Measurements from ENCODE around the gene CXCL12. TPM values are rescaled to one million over a fixed set of nuclear protein-coding genes. Genes with fewer than 3 reads are reported as not detected.

CXCL12 gene
- total RNA-seq, 1 experiment from 2014 or later = 0.47 TPM

GRCh38 chr10:44389150-44389549 lies 4.3 kb upstream of the CXCL12 start:
- POLR2A ChIA-PET (ENCODE audit: unreplicated experiment) = no interaction called here
- no peak overlapping the region for H3K9ac ChIP-seq (ENCODE audit: low read length)

GRCh38 chr10:44388641-44389040 lies 3.7 kb upstream of the CXCL12 start:
- H3K4me3 ChIP-seq (ENCODE audit: low read length) = no peak overlapping the region
- no peak overlapping the region for H2AFZ ChIP-seq (ENCODE audit: low read length)
- no peak overlapping the region for H3K27ac ChIP-seq (ENCODE audit: low read length)
- no peak overlapping the region for H3K4me2 ChIP-seq (ENCODE audit: low read length)
- ATAC-seq (no peak), DNase-seq (no peak)
- H3K9me2 ChIP-seq (replicated peaks; ENCODE audit: low read length) = no peaks in the 10 kb centered on the region
- H3F3A ChIP-seq (ENCODE audit: low read length, unreplicated experiment) = no peaks in the 10 kb centered on the region
- no TSS peak for BruUV-seq (replicated peaks)
- TF ChIP-seq EZH2phosphoT487 (IDR thresholded peaks at IDR 0.05; ENCODE audit: borderline replicate concordance, low read length) (no peak), CTCF (conservative IDR thresholded peaks at IDR 0.05; ENCODE audit: low read depth, low read length) (no peak), EZH2 (IDR thresholded peaks at IDR 0.05; ENCODE audit: low read length, unreplicated experiment) (no peak)
- H3K36me3 ChIP-seq (ENCODE audit: low read depth, low read length) = no peaks in the 10 kb centered on the region
- intact Hi-C loops (cut with micrococcal nuclease) = loop anchor here (5.0 to 10.0 kb wide), 2 partner anchors 476 to 601 kb away; no protein-coding TSS in a partner anchor
- CTCF ChIA-PET = no interaction called here
- no peak overlapping the region for H3K9ac ChIP-seq (ENCODE audit: low read length)
- H3K79me2 ChIP-seq (ENCODE audit: low read length) = no peaks in the 10 kb centered on the region
- no peaks in the 10 kb centered on the region for H3K9me3 ChIP-seq (ENCODE audit: low read length)
- H4K20me1 ChIP-seq (ENCODE audit: low read length) = no peaks in the 10 kb centered on the region
- peaks cover 53% of the 10 kb centered on the region for H3K27me3 ChIP-seq (ENCODE audit: low read length)
- H3K4me1 ChIP-seq (ENCODE audit: insufficient read depth, low read length) = no peaks in the 10 kb centered on the region
- POLR2A ChIA-PET (ENCODE audit: unreplicated experiment) = no interaction called here

More at GRCh38 chr10:44389150-44389549, 4.3 kb upstream of the CXCL12 start:
- TF ChIP-seq EZH2phosphoT487 (IDR thresholded peaks at IDR 0.05; ENCODE audit: borderline replicate concordance, low read length) = no peak
- TF ChIP-seq CTCF (conservative IDR thresholded peaks at IDR 0.05; ENCODE audit: low read depth, low read length) = no peak
- no peak for TF ChIP-seq EZH2 (IDR thresholded peaks at IDR 0.05; ENCODE audit: low read length, unreplicated experiment)
- CTCF ChIA-PET = no interaction called here
- Histone ChIP-seq H3K36me3 (ENCODE audit: low read depth, low read length) (no peaks in the 10 kb centered on the region), H3K4me1 (ENCODE audit: insufficient read depth, low read length) (no peaks in the 10 kb centered on the region), H3K4me2 (ENCODE audit: low read length) (no peak overlapping the region), H3K9me3 (ENCODE audit: low read length) (no peaks in the 10 kb centered on the region), H3K9me2 (replicated peaks; ENCODE audit: low read length) (no peaks in the 10 kb centered on the region), H4K20me1 (ENCODE audit: low read length) (no peaks in the 10 kb centered on the region), H3K27ac (ENCODE audit: low read length) (no peak overlapping the region), H2AFZ (ENCODE audit: low read length) (no peak overlapping the region), H3K4me3 (ENCODE audit: low read length) (no peak overlapping the region), H3F3A (ENCODE audit: low read length, unreplicated experiment) (no peaks in the 10 kb centered on the region), H3K27me3 (ENCODE audit: low read length) (peaks cover 52% of the 10 kb centered on the region), H3K79me2 (ENCODE audit: low read length) (no peaks in the 10 kb centered on the region)
- no peak for ATAC-seq
- no TSS peak for BruUV-seq (replicated peaks)
- no peak for DNase-seq
- intact Hi-C loops (cut with micrococcal nuclease) = loop anchor here (5.0 to 10.0 kb wide), 2 partner anchors 476 to 602 kb away; no protein-coding TSS in a partner anchor

GRCh38 chr10:44387853-44388251 lies 3.0 kb upstream of the CXCL12 start:
- Histone ChIP-seq H3K4me2 (ENCODE audit: low read length) (no peak overlapping the region), H3K27me3 (ENCODE audit: low read length) (peaks cover 53% of the 10 kb centered on the region), H3K4me3 (ENCODE audit: low read length) (no peak overlapping the region), H3K79me2 (ENCODE audit: low read length) (no peaks in the 10 kb centered on the region), H3K9me3 (ENCODE audit: low read length) (no peaks in the 10 kb centered on the region), H3K4me1 (ENCODE audit: insufficient read depth, low read length) (no peaks in the 10 kb centered on the region), H4K20me1 (ENCODE audit: low read length) (no peaks in the 10 kb centered on the region), H3K9ac (ENCODE audit: low read length) (no peak overlapping the region), H3K27ac (ENCODE audit: low read length) (no peak overlapping the region), H3K36me3 (ENCODE audit: low read depth, low read length) (no peaks in the 10 kb centered on the region), H2AFZ (ENCODE audit: low read length) (no peak overlapping the region), H3K9me2 (replicated peaks; ENCODE audit: low read length) (no peaks in the 10 kb centered on the region), H3F3A (ENCODE audit: low read length, unreplicated experiment) (no peaks in the 10 kb centered on the region)
- no peak for DNase-seq
- POLR2A ChIA-PET (ENCODE audit: unreplicated experiment) = no interaction called here
- intact Hi-C loops (cut with micrococcal nuclease) = loop anchor here (5.0 to 10.0 kb wide), 2 partner anchors 477 to 601 kb away; no protein-coding TSS in a partner anchor
- no TSS peak for BruUV-seq (replicated peaks)
- TF ChIP-seq EZH2phosphoT487 (IDR thresholded peaks at IDR 0.05; ENCODE audit: borderline replicate concordance, low read length) = no peak
- TF ChIP-seq CTCF (conservative IDR thresholded peaks at IDR 0.05; ENCODE audit: low read depth, low read length) = no peak
- no peak for TF ChIP-seq EZH2 (IDR thresholded peaks at IDR 0.05; ENCODE audit: low read length, unreplicated experiment)
- ATAC-seq = no peak
- CTCF ChIA-PET = no interaction called here
